CD4-positive, alpha-beta T cell treated with Interleukin-4 for 4 hours (primary cell): ENCODE data around the gene RFPL1.

Experiments
- DNase-seq: peaks from one replicate; pipeline ENCODE4 v3.0.0-alpha.2; 2020

Gene RFPL1

GRCh38 chr22:29443861-29444792, 5.7 kb downstream of the RFPL1 start:
- no peak for DNase-seq

- no peak for DNase-seq
These were observed 7.1 kb downstream of the RFPL1 start for GRCh38 chr22:29445508-29445907.

GRCh38 chr22:29447906-29448305, 9.5 kb downstream of the RFPL1 start:
- DNase-seq = no peak

- DNase-seq = no peak
These were observed 11.0 kb downstream of the RFPL1 start for GRCh38 chr22:29449296-29449875.

- DNase-seq = no peak
These were observed 11.8 kb downstream of the RFPL1 start for GRCh38 chr22:29450222-29450621.

GRCh38 chr22:29451863-29452262, 13.5 kb downstream of the RFPL1 start:
- no peak for DNase-seq

- DNase-seq = no peak
These were observed 15.9 kb downstream of the RFPL1 start for GRCh38 chr22:29454276-29454675.

- DNase-seq = no peak
These were observed 17.9 kb downstream of the RFPL1 start for GRCh38 chr22:29456211-29456671.

- peak; percentile 10 for DNase-seq
These were observed 19.3 kb downstream of the RFPL1 start for GRCh38 chr22:29457730-29458129.

- no peak for DNase-seq
These were observed 20.2 kb downstream of the RFPL1 start for GRCh38 chr22:29458551-29458950.

GRCh38 chr22:29459773-29460172, 21.4 kb downstream of the RFPL1 start:
- DNase-seq = no peak

GRCh38 chr22:29461263-29461662, 22.9 kb downstream of the RFPL1 start:
- no peak for DNase-seq

GRCh38 chr22:29463629-29464028, 25.2 kb downstream of the RFPL1 start:
- no peak for DNase-seq

- DNase-seq = no peak
These were observed 26.2 kb downstream of the RFPL1 start for GRCh38 chr22:29464581-29464980.

- no peak for DNase-seq
These were observed 31.4 kb downstream of the RFPL1 start for GRCh38 chr22:29469755-29470154.

- peak; percentile 33 for DNase-seq
These were observed 31.9 kb downstream of the RFPL1 start for GRCh38 chr22:29470159-29470855.

GRCh38 chr22:29473001-29473400, 34.6 kb downstream of the RFPL1 start:
- DNase-seq = no peak

- DNase-seq = no peak
These were observed 37.2 kb downstream of the RFPL1 start for GRCh38 chr22:29475550-29475949.

GRCh38 chr22:29476116-29476515, 37.7 kb downstream of the RFPL1 start:
- DNase-seq = no peak

- no peak for DNase-seq
These were observed 39.4 kb downstream of the RFPL1 start for GRCh38 chr22:29477723-29478318.

GRCh38 chr22:29478326-29479276, 40.2 kb downstream of the RFPL1 start:
- DNase-seq = no peak
